Thyroid gland (tissue), 4 donors: ENCODE data around the gene GDPD3. TPM values are rescaled to one million over a fixed set of nuclear protein-coding genes. Genes with fewer than 3 reads are reported as not detected.

ENCODE experiments used
- DNase-seq, 2 donors: peaks; one replicate each; pipeline ENCODE4 v3.0.0-alpha.2; 2019
- H3K27ac ChIP-seq, 3 donors: fragments of 200-600 bp; sonication (generic); 1 replicate in 2 of 3; 2 replicates in 1 of 3; pipeline ENCODE4 v1.5.1; 2016 to 2019; ENCODE audit warnings: mild to moderate bottlenecking in 1 of 3, moderate library complexity in 1 of 3
- H3K27me3 ChIP-seq: fragments of 200-600 bp; sonication (generic); one replicate; pipeline ENCODE4 v1.5.1; 2019
- H3K36me3 ChIP-seq, 2 donors: fragments of 200-600 bp; sonication (generic); one replicate each; pipeline ENCODE4 v1.5.1; 2016 to 2019
- H3K4me1 ChIP-seq, 2 donors: fragments of 200-600 bp; sonication (generic); one replicate each; pipeline ENCODE4 v1.5.1; 2017 to 2019
- H3K4me3 ChIP-seq, 3 donors: fragments of 200-600 bp; sonication (generic); replicated peaks in 1 of 3; 1 replicate in 2 of 3; 2 replicates in 1 of 3; pipeline ENCODE4 v1.5.1; 2016; ENCODE audit warnings: mild to moderate bottlenecking in 1 of 3
- H3K9me3 ChIP-seq: fragments of 200-600 bp; sonication (generic); one replicate; pipeline ENCODE4 v1.5.1; 2017
- CTCF ChIP-seq, 6 experiments: fragments of 200-600 bp in 3 of 6; fragments of 450-650 bp in 3 of 6; sonication (generic) in 3 of 6; IDR thresholded peaks; one replicate each; pipeline ENCODE4 v1.5.1; 2016 to 2019; ENCODE audit warnings: antibody characterized with exemption in 6 of 6, mild to moderate bottlenecking in 2 of 6, inconsistent platforms in 1 of 6, moderate library complexity in 1 of 6
- POLR2A ChIP-seq, 2 donors: fragments of 450-650 bp; IDR thresholded peaks; one replicate each; pipeline ENCODE4 v1.6.1; 2017; ENCODE audit warnings: antibody characterized with exemption in 2 of 2, mild to moderate bottlenecking in 2 of 2, moderate library complexity in 1 of 2
- WGBS, 2 donors: methylation state at CpG; one replicate each; pipeline ENCODE4 v1.1.5; 2017; 5-methylcytosine and 5-hydroxymethylcytosine counted together
- intact Hi-C: fragments of 100-400 bp; cut with DNase I; formaldehyde crosslinking; loops from one replicate; pipeline ENCODE4 v1.15.1; 2023
- total RNA-seq, 4 donors: library from RNA; depleted of rRNA; stranded (reverse); fragments of >200 nt; gene quantifications; one replicate each; pipeline ENCODE4 v1.2.3, GENCODE V29; 2016

GDPD3 gene
- total RNA-seq, 4 donors from 2014 or later = 0.68 to 1.6 (median 1.2) TPM; not detected in 1

- Histone ChIP-seq H3K4me3 (peak overlapping the region; percentile 42 to 95 (median 69)), H3K4me1 (peaks cover 18 to 35% of the 10 kb centered on the region in 2 donors), H3K27ac (peak overlapping the region; percentile 97 to 99 (median 98)), H3K27me3 (no peaks in the 10 kb centered on the region), H3K36me3 (peaks cover 18 to 22% of the 10 kb centered on the region in 2 donors), H3K9me3 (no peaks in the 10 kb centered on the region)
- intact Hi-C loops = no loop called here
- DNase-seq = peak; percentile 90 to 94
- 0 to 3% methylated on average over 19 to 20 of the region's 27 CpGs for WGBS, 2 donors
- TF ChIP-seq POLR2A (IDR thresholded peaks at IDR 0.05) (peak in 1 of 2 donors; percentile 85), CTCF (IDR thresholded peaks at IDR 0.05) (peak in 4 of 6 experiments; percentile 14 to 48 (median 30))
Measured at GRCh38 chr16:30063893-30064728, 49.2 kb downstream of the GDPD3 start.

- peaks cover 10 to 14% of the 10 kb centered on the region in 2 donors for H3K36me3 ChIP-seq
- 56 to 61% methylated on average over 10 to 11 of the region's 12 CpGs for WGBS, 2 donors
- peak overlapping the region in 1 of 3 donors; percentile 95 for H3K4me3 ChIP-seq
- TF ChIP-seq CTCF (IDR thresholded peaks at IDR 0.05) (no peak), POLR2A (IDR thresholded peaks at IDR 0.05) (no peak)
- no peak for DNase-seq
- intact Hi-C loops = no loop called here
- no peaks in the 10 kb centered on the region for H3K9me3 ChIP-seq
- no peaks in the 10 kb centered on the region for H3K27me3 ChIP-seq
- H3K4me1 ChIP-seq = peaks cover 18 to 31% of the 10 kb centered on the region in 2 donors
- H3K27ac ChIP-seq = peak overlapping the region; percentile 97 to 99 (median 98)
Measured at GRCh38 chr16:30063278-30063892, 50.0 kb downstream of the GDPD3 start.

- H3K4me1 ChIP-seq = peaks cover 7 to 23% of the 10 kb centered on the region in 2 donors
- H3K4me3 ChIP-seq = no peak overlapping the region
- H3K9me3 ChIP-seq = no peaks in the 10 kb centered on the region
- no peak overlapping the region for H3K27ac ChIP-seq
- peak; percentile 53 to 68 for DNase-seq
- no peak for TF ChIP-seq CTCF (IDR thresholded peaks at IDR 0.05)
- intact Hi-C loops = no loop called here
- no peaks in the 10 kb centered on the region for H3K27me3 ChIP-seq
- no peaks in the 10 kb centered on the region for H3K36me3 ChIP-seq
- WGBS, 2 donors = 44 to 54% methylated on average over 2 of the region's 2 CpGs
Measured at GRCh38 chr16:30060836-30061554, 52.3 kb downstream of the GDPD3 start.

- TF ChIP-seq CTCF (IDR thresholded peaks at IDR 0.05) = no peak
- TF ChIP-seq POLR2A (IDR thresholded peaks at IDR 0.05) = no peak
- Histone ChIP-seq H3K4me1 (peaks cover 7 to 27% of the 10 kb centered on the region in 2 donors), H3K27ac (no peak overlapping the region), H3K4me3 (no peak overlapping the region), H3K9me3 (no peaks in the 10 kb centered on the region), H3K27me3 (no peaks in the 10 kb centered on the region), H3K36me3 (no peaks in the 10 kb centered on the region)
- WGBS, 2 donors = 60 to 61% methylated on average over 4 of the region's 4 CpGs
- DNase-seq = no peak
- intact Hi-C loops = no loop called here
Measured at GRCh38 chr16:30060346-30060745, 53.0 kb downstream of the GDPD3 start.
